ENCODE measurements around the gene RAB7A.

RAB7A gene

GRCh38 chr3:128863560-128863959 is 137.6 kb downstream of the RAB7A start:
- no peak for TF ChIP-seq ZFX (IDR thresholded peaks at IDR 0.05)
- TF ChIP-seq, protein P1, sequence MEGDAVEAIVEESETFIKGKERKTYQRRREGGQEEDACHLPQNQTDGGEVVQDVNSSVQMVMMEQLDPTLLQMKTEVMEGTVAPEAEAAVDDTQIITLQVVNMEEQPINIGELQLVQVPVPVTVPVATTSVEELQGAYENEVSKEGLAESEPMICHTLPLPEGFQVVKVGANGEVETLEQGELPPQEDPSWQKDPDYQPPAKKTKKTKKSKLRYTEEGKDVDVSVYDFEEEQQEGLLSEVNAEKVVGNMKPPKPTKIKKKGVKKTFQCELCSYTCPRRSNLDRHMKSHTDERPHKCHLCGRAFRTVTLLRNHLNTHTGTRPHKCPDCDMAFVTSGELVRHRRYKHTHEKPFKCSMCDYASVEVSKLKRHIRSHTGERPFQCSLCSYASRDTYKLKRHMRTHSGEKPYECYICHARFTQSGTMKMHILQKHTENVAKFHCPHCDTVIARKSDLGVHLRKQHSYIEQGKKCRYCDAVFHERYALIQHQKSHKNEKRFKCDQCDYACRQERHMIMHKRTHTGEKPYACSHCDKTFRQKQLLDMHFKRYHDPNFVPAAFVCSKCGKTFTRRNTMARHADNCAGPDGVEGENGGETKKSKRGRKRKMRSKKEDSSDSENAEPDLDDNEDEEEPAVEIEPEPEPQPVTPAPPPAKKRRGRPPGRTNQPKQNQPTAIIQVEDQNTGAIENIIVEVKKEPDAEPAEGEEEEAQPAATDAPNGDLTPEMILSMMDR (conservative IDR thresholded peaks at IDR 0.05) = no peak; the same call in 1 of the 2 replicates
- no peak overlapping the region for H3K27ac ChIP-seq
